HS-27A (cell line): Measurements from ENCODE around the gene ZHX3.
"Not testable (repeated sequence)": the region's sequence is repeated elsewhere in the genome, so short reads cannot be mapped to it uniquely, and the experiment has no call there.

Experiments used
- DNase-seq: peaks from one replicate; pipeline ENCODE4 v3.0.0-alpha.2; 2012; ENCODE audit warnings: low read depth, missing footprints

Gene ZHX3

DNA sequence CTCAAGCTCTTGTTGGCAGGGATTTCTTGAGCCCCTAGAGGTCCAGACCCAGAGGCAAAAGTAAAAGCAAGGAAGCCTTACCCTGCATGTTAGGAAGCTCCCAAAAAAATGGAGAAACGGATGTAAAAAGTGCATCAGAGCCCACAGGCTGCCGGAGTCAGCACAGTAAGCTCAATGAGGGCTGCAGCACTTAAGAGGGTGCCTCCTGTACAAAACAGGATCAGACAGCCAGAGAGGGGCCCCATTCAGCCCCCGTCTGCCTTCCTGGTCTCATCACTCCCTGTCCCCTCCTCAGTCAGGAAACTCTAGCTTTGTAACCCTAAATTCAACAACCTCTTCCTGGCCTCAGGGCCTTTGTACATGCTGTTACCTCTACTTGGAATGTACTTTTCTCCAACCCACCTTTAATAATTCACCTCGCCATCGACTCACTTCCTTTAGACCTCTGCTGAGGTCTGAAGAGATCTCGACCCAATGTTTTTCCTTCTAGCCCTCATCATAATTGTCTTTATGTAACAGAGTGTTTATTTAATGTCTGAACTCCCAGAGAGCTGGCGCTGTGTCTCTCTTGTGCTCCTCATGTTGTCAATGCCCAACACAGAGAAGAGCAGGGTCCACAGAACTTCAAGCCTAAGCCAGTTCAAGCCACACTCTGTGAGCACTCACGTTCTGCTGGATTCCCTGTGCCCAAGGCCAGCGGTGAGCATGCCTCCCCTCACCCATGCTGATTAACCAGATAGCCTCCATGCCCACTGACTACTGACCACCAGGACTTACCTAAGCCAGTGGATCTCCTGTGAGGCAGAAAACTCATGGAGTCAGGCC, 183.0 kb downstream of the ZHX3 start:
- DNase-seq, result no peak

- no peak for DNase-seq
These were observed 183.7 kb downstream of the ZHX3 start for GRCh38 chr20:41133709-41134361.

- not testable (repeated sequence) for DNase-seq
These were observed 185.1 kb downstream of the ZHX3 start for GRCh38 chr20:41132388-41132775.

GRCh38 chr20:41131594-41132387, 185.7 kb downstream of the ZHX3 start:
- DNase-seq, result no peak
